T-helper 17 cell (primary cell): Measurements from ENCODE around the gene FMR1. TPM values are rescaled to one million over a fixed set of nuclear protein-coding genes. Genes with fewer than 3 reads are reported as not detected.

Source experiments
- ATAC-seq: fragments of 150-1000 bp; cut with Tn5 transposase; 2 replicates; pipeline ENCODE4 v1.10.0; 2021; ENCODE audit warnings: mild to moderate bottlenecking, moderate library complexity
- DNase-seq, 3 donors: peaks; one replicate each; pipeline versions ENCODE4 v3.0.0 to v3.0.0-alpha.2; 2020 to 2021
- H3K9me3 ChIP-seq: one replicate; pipeline ENCODE4 v1.7.0; 2013; ENCODE audit warnings: low read length, mild to moderate bottlenecking; ENCODE audit not compliant: control insufficient read depth, poor library complexity, severe bottlenecking
- H3K27ac Mint-ChIP-seq: one replicate; pipeline ENCODE4 v1.8.0; 2022; ENCODE audit warnings: mild to moderate bottlenecking, moderate library complexity, mixed read lengths
- H3K27me3 Mint-ChIP-seq: one replicate; pipeline ENCODE4 v1.8.0; 2022; ENCODE audit warnings: mixed read lengths
- H3K36me3 Mint-ChIP-seq: one replicate; pipeline ENCODE4 v1.8.0; 2022; ENCODE audit warnings: low read depth, mixed read lengths
- H3K4me1 Mint-ChIP-seq: one replicate; pipeline ENCODE4 v1.8.0; 2022; ENCODE audit warnings: mild to moderate bottlenecking, mixed read lengths
- H3K4me3 Mint-ChIP-seq: one replicate; pipeline ENCODE4 v1.8.0; 2022; ENCODE audit warnings: mild to moderate bottlenecking, moderate library complexity, mixed read lengths
- total RNA-seq, 4 donors: library from RNA in 2 of 4; stranded (reverse) in 2 of 4; gene quantifications; one replicate each; pipeline ENCODE4 v1.2.3 and lab custom pipeline; 2022 to 2026

Gene FMR1
- total RNA-seq, 2 donors from 2014 or later, result 75.2 to 83.1 TPM

DNA sequence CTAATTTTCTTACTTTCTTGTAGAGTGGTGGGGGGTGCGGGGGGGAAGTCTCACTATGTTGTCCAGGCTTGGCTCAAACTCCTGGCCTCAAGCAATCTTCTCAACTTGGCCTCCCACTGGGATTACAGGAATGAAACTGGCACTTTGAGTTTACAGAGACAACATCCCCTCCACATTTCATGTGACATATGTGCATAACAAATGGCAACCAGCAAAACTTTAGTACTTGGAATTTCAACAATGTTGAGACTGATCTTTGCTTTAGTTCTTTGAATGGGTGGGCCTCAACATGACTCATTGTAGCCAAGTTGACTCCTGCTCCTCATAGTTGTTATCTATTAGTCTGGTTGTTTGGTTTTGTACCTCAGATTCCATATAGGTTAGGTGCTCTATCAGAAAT, 11.4 kb upstream of the FMR1 start:
- H3K4me3 Mint-ChIP-seq, result no peak overlapping the region
- H3K9me3 ChIP-seq, result no peaks in the 10 kb centered on the region
- no peak overlapping the region for H3K27ac Mint-ChIP-seq
- no peaks in the 10 kb centered on the region for H3K36me3 Mint-ChIP-seq
- DNase-seq (no peak), ATAC-seq (no peak)
- H3K27me3 Mint-ChIP-seq, result no peaks in the 10 kb centered on the region
- no peaks in the 10 kb centered on the region for H3K4me1 Mint-ChIP-seq

DNA sequence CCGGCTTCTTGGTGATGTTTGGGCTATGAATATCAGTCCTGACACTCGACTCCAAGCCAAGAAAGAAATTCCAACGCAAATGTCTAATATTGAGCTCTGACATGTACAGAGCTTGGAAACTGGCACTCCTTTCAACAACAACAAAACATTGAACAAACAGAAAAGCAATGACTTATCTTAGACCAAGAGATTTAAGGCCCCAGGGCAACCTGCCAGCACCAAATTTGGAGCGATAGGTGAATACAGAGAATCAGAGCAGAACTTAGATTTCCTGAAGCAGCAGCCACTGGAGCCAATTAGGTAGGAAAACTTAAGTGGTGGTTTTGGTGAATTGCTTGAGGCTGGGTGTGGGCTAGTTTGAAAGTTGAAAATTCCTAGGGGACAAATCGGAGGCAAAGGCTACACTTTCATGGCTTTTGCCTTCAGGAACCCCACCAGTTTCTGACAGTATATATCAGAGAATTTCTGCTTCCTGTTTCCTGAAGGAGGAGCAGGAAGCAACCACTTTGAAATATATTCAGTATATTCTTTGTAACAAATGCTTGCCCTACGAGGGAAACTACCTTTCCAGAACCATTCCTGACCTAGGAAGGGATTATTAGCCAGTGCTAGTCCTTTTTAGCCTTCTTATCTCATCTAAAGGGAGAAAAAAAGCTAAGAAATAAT, 10.1 kb upstream of the FMR1 start:
- no peak for ATAC-seq
- Mint-ChIP-seq H3K4me3 (no peak overlapping the region), H3K36me3 (no peaks in the 10 kb centered on the region), H3K4me1 (no peaks in the 10 kb centered on the region), H3K27ac (no peak overlapping the region), H3K27me3 (no peaks in the 10 kb centered on the region)
- DNase-seq, result no peak
- H3K9me3 ChIP-seq, result no peaks in the 10 kb centered on the region

DNA sequence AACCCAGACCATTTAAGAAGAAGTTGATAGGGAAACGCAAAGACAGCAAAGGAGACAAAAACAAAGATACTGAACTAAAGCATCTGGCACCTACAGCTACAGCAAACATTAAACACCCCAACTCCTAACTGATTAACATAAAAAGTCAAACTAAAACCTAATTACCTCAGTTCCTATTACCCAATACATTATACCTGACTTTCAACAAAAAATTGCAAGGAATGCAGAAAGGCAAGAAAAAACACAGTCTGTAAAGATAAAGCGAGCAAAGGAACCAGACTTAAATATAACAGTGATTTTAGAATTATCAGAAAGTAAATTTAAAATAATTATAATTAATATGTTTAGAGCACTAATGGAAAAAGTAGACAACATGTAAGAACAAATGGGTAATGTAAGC, 9.4 kb upstream of the FMR1 start:
- H3K36me3 Mint-ChIP-seq, result no peaks in the 10 kb centered on the region
- DNase-seq (no peak), ATAC-seq (no peak)
- H3K4me1 Mint-ChIP-seq, result no peaks in the 10 kb centered on the region
- H3K9me3 ChIP-seq, result no peaks in the 10 kb centered on the region
- H3K4me3 Mint-ChIP-seq, result no peak overlapping the region
- H3K27me3 Mint-ChIP-seq, result no peaks in the 10 kb centered on the region
- H3K27ac Mint-ChIP-seq, result no peak overlapping the region

DNA sequence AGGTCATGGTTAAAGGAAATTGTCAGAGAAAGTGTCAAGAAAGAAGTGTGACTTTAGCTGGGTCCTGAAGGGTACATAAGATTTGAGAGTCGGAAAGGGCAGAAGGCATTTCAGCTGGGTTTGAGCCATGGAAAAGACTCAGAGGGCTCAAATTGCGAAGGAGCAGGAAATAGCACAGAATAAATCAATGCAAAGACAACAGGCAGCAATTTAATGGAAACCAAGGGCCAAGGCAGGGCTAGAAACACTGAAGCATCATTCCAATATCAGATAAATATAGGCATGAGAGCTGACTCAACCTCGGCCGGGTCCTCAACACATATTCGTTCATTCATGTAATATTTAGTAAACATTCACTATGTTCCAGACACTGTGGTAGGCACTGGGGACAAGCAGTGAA, 3.6 kb upstream of the FMR1 start:
- no peak for ATAC-seq

DNA sequence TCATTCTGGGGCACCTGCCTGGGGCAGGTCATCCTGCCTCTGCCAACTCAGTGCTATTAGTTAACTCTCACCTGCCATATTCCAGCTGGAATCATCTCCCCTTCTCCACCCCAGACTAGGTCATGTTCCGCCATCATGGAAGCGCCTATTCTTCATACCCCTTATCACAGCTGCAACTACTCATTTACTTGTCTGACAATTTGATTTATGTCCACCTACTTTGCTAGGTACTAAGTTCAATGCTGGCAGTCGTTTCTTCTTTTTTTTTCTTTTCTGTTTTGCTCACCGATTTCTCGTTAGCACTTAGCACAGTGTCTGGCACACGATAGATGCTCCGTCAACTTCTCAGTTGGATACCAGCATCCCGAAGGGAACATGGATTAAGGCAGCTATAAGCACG, 1.1 kb upstream of the FMR1 start:
- Mint-ChIP-seq H3K4me3 (peak overlapping the region; percentile 66), H3K27me3 (no peaks in the 10 kb centered on the region), H3K4me1 (peaks cover 7% of the 10 kb centered on the region), H3K27ac (peak overlapping the region; percentile 93), H3K36me3 (no peaks in the 10 kb centered on the region)
- H3K9me3 ChIP-seq, result no peaks in the 10 kb centered on the region
- DNase-seq, result no peak
- ATAC-seq, result no peak

More for the DNA sequence above, 3.6 kb upstream of the FMR1 start:
- H3K4me1 Mint-ChIP-seq, result peaks cover 3% of the 10 kb centered on the region
- no peaks in the 10 kb centered on the region for H3K9me3 ChIP-seq
- H3K4me3 Mint-ChIP-seq, result no peak overlapping the region
- DNase-seq, result no peak
- no peaks in the 10 kb centered on the region for H3K27me3 Mint-ChIP-seq
- no peak overlapping the region for H3K27ac Mint-ChIP-seq
- H3K36me3 Mint-ChIP-seq, result no peaks in the 10 kb centered on the region

DNA sequence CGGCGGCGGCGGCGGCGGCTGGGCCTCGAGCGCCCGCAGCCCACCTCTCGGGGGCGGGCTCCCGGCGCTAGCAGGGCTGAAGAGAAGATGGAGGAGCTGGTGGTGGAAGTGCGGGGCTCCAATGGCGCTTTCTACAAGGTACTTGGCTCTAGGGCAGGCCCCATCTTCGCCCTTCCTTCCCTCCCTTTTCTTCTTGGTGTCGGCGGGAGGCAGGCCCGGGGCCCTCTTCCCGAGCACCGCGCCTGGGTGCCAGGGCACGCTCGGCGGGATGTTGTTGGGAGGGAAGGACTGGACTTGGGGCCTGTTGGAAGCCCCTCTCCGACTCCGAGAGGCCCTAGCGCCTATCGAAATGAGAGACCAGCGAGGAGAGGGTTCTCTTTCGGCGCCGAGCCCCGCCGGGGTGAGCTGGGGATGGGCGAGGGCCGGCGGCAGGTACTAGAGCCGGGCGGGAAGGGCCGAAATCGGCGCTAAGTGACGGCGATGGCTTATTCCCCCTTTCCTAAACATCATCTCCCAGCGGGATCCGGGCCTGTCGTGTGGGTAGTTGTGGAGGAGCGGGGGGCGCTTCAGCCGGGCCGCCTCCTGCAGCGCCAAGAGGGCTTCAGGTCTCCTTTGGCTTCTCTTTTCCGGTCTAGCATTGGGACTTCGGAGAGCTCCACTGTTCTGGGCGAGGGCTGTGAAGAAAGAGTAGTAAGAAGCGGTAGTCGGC, 528 bp downstream of the FMR1 start:
- Mint-ChIP-seq H3K27me3 (no peaks in the 10 kb centered on the region), H3K36me3 (no peaks in the 10 kb centered on the region), H3K4me3 (peak overlapping the region; percentile 93), H3K4me1 (peaks cover 16% of the 10 kb centered on the region), H3K27ac (peak overlapping the region; percentile 93)
- no peaks in the 10 kb centered on the region for H3K9me3 ChIP-seq
- peak in 2 of 3 donors; percentile 8 to 11 for DNase-seq
- peak; percentile 59 for ATAC-seq

DNA sequence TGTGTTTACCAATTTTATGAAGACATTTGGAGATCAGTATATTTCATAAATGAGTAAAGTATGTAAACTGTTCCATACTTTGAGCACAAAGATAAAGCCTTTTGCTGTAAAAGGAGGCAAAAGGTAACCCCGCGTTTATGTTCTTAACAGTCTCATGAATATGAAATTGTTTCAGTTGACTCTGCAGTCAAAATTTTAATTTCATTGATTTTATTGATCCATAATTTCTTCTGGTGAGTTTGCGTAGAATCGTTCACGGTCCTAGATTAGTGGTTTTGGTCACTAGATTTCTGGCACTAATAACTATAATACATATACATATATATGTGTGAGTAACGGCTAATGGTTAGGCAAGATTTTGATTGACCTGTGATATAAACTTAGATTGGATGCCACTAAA, 1.9 kb downstream of the FMR1 start:
- Mint-ChIP-seq H3K36me3 (no peaks in the 10 kb centered on the region), H3K27ac (peak overlapping the region; percentile 77), H3K4me1 (peaks cover 24% of the 10 kb centered on the region), H3K27me3 (no peaks in the 10 kb centered on the region), H3K4me3 (peak overlapping the region; percentile 93)
- ATAC-seq, result no peak
- no peaks in the 10 kb centered on the region for H3K9me3 ChIP-seq
- DNase-seq, result no peak

DNA sequence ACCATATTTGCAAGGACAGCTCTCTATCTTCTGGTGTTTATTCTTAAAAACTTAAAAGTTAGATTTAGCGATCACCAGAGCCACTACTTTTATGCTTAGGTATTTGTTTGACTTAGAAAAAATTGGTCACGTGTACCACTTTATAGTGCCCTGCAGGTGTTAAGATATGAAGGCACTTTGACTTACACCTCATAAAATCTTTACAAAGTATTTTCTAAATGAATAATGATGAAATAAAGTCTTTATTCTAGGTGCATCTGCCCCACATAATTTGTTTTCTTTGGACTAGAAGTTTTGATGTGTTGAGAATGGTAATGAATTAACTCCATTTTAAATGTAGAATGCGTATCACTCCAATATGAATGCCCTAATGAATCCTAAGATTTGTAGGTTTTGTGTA, 2.9 kb downstream of the FMR1 start:
- DNase-seq (no peak), ATAC-seq (no peak)
- H3K27ac Mint-ChIP-seq, result peak overlapping the region; percentile 77
- peak overlapping the region; percentile 33 for H3K4me3 Mint-ChIP-seq
- peaks cover 24% of the 10 kb centered on the region for H3K4me1 Mint-ChIP-seq
- H3K27me3 Mint-ChIP-seq, result no peaks in the 10 kb centered on the region
- H3K36me3 Mint-ChIP-seq, result no peaks in the 10 kb centered on the region
- H3K9me3 ChIP-seq, result no peaks in the 10 kb centered on the region

DNA sequence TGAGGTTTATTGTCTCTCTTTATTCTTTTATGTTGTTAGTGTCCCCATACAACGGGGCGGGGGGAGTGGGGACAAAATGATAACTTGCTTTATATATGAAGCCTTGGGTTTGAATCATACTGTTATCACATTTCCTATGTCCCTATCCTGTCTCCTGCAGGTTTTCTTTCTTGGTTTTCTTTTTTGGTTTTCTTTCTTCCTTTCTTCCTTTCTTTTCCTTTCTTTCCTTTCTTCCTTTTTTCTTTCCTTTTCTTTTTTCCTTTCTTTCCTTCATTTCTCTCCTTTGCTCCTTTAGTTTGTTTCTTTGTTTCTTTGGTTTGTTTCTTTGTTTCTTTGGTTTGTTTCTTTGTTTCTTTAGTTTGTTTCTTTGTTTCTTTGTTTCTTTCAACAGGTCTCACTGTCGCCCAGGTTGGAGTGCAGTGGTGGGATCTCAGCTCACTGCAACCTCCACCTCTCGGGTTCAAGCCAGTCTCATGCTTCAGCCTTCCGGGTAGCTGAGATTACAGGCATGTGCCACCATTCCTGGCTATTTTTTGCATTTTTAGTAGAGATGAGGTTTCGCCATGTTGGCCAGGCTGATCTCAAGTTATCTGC, 4.8 kb downstream of the FMR1 start:
- no peak for ATAC-seq
- H3K9me3 ChIP-seq, result no peaks in the 10 kb centered on the region
- peak overlapping the region; percentile 85 for H3K27ac Mint-ChIP-seq
- H3K4me1 Mint-ChIP-seq, result peaks cover 28% of the 10 kb centered on the region
- no peak for DNase-seq
- H3K36me3 Mint-ChIP-seq, result no peaks in the 10 kb centered on the region
- peak overlapping the region; percentile 57 for H3K4me3 Mint-ChIP-seq
- H3K27me3 Mint-ChIP-seq, result no peaks in the 10 kb centered on the region

DNA sequence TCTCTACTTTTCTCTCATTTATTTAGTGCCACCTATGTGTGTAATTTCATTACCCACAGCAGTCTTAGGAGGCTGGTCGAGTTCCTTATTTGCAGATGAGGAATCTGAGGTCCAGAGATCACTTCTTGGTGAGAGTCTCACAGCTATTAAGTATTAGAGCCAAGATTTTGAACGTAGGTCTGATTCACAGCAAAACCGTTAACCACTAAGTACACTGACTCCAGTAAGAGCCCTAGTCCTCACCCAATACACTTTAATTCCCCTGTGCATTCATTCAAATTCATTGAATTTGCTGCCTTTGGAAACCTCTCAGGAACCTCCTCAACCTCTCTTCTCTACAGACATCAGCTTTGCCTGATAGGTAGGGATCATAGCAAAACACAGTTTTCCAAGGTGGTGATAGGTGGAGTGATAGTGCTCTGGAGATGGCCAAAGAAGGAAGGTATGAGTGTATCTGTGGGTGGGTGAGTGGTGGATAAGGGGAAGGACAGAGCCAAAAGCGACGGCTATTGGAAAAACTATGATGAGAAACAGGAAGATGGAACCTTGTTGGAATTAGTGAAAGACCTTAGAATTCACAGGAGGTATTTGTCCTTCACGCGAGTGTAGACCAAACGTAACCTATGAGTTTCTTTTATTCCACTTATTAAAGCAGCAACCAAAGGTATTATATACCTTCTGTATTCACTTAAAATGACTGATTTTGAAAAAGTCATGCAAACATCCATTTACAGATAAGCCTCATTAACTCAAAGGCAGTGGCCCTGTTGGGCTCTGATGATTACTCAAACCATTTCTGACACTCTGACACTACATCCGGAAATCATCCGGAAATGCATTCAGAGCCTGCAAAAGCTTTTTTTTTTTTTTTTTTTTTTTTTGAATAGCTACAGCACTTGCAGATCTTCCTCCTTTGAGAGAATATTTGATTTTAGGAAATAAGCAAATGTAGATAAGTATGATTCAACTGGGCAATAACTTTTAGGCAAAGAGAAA, 6.3 kb downstream of the FMR1 start:
- peaks cover 30% of the 10 kb centered on the region for H3K4me1 Mint-ChIP-seq
- no peaks in the 10 kb centered on the region for H3K36me3 Mint-ChIP-seq
- no peaks in the 10 kb centered on the region for H3K9me3 ChIP-seq
- H3K27me3 Mint-ChIP-seq, result no peaks in the 10 kb centered on the region
- DNase-seq, result no peak
- ATAC-seq, result peak; percentile 81
- peak overlapping the region; percentile 85 for H3K27ac Mint-ChIP-seq
- peak overlapping the region; percentile 70 for H3K4me3 Mint-ChIP-seq

DNA sequence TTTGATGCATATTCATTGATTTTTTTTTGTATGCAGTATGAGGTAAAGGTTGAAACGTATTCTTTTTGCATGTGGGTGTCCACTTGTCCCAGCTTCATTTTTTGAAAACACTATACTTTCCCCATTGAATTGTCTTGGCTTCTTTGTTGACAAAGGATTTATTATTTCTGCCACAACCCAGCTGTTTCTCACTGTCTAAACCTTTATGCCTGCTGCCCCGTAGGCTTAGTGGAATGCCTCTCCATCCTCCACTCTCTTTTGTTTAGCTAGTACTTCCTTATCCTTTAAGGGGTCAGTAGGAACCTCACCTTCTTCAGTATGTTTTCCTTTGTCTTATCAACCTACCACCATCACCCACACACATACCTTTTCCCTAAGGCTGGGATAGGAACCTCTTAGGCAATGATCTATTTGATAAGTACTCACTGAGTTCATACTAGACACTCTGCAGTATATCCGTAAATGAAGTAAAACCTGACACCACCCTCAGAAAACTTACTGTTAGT, 8.5 kb downstream of the FMR1 start:
- no peaks in the 10 kb centered on the region for H3K36me3 Mint-ChIP-seq
- ATAC-seq (no peak), DNase-seq (no peak)
- peak overlapping the region; percentile 53 for H3K4me3 Mint-ChIP-seq
- H3K27ac Mint-ChIP-seq, result no peak overlapping the region
- no peaks in the 10 kb centered on the region for H3K27me3 Mint-ChIP-seq
- H3K9me3 ChIP-seq, result no peaks in the 10 kb centered on the region
- H3K4me1 Mint-ChIP-seq, result peaks cover 31% of the 10 kb centered on the region

DNA sequence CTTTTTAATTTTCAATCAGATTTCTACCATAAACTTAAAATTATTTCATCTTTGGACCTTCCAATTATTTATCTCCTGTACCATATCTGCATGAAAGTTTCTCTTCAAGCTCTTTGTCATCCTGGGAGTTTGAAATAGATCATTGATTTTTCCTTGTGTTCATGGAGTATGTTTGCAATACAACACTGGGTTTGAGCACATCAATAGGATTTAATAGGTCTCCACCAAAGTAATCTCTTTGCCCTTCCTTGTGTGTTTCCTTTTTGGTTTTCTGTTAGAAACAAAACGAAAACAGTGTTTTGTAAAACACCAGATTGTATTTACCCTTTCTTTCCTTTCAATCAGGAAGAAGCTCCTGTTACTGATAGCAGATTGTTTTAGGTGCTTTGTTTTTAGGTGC, 11.9 kb downstream of the FMR1 start:
- H3K27ac Mint-ChIP-seq, result peak overlapping the region; percentile 39

DNA sequence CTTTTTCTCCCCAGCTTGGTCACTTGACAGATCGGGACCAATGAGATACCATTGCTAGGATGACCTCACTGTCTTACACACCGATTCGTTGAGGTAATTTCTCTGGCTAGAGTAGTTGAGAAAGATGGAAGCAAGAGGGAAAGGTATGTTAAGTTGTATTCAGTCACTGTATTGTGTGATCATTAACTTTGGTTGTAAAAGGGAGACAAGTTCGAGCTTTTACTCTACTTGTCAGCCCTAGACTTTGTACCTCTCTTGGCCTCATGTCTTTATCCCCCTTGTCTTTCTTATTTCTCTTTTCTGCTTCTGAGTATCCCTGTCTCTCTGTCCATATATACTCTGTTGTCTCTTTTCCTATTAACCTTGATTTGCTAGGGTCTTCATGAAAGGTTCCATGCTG, 15.5 kb downstream of the FMR1 start:
- Mint-ChIP-seq H3K36me3 (no peaks in the 10 kb centered on the region), H3K4me3 (no peak overlapping the region), H3K4me1 (peaks cover 5% of the 10 kb centered on the region), H3K27ac (peak overlapping the region; percentile 6), H3K27me3 (no peaks in the 10 kb centered on the region)
- no peaks in the 10 kb centered on the region for H3K9me3 ChIP-seq
- DNase-seq, result no peak
- ATAC-seq, result no peak

More for the DNA sequence above, 11.9 kb downstream of the FMR1 start:
- Mint-ChIP-seq H3K4me3 (no peak overlapping the region), H3K27me3 (no peaks in the 10 kb centered on the region), H3K36me3 (no peaks in the 10 kb centered on the region), H3K4me1 (peaks cover 12% of the 10 kb centered on the region)
- no peaks in the 10 kb centered on the region for H3K9me3 ChIP-seq
- no peak for DNase-seq
- ATAC-seq, result no peak
